T47D (cell line): Measurements from ENCODE around the gene ESRP2.

Experiments
- DNase-seq, 2 experiments: peaks; one replicate each; pipeline versions ENCODE4 v3.0.0 to v3.0.0-alpha.2; 2011 to 2012; ENCODE audit warnings: low read depth in 1 of 2, low spot score in 1 of 2
- JUND ChIP-seq: IDR thresholded peaks from 2 replicates; pipeline ENCODE4 v1.6.1; 2012; ENCODE audit warnings: low read depth
- in situ Hi-C: cut with HindIII; loops from 2 replicates; pipeline ENCODE4 v1.10.0; 2016; ENCODE audit warnings: low sequenced_read_pairs, low pct_unique_long_range_greater_than_20kb

The ESRP2 gene

DNA sequence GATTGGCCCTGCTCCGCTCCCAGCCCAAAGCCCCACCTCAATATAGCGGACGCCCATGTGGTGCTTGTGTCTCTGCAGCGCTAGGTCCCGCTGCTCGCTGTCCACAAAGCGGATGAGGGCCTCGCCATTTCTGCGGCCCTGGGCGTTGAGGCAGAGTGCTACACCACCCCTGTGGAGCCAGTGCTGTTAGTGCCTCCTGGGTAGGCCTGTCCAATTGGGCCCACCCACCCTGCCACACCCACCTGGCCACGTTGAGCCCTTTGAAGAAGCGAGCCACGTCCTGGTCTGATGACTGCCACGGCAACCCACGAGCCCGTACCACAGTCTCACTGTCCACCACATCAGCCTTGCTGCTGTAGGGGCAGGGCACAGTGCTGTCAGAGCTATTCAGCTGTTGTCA is 3.6 kb downstream of the ESRP2 start:
- no peak for DNase-seq
- no peak for TF ChIP-seq JUND
- in situ Hi-C loops, result no loop called here

DNA sequence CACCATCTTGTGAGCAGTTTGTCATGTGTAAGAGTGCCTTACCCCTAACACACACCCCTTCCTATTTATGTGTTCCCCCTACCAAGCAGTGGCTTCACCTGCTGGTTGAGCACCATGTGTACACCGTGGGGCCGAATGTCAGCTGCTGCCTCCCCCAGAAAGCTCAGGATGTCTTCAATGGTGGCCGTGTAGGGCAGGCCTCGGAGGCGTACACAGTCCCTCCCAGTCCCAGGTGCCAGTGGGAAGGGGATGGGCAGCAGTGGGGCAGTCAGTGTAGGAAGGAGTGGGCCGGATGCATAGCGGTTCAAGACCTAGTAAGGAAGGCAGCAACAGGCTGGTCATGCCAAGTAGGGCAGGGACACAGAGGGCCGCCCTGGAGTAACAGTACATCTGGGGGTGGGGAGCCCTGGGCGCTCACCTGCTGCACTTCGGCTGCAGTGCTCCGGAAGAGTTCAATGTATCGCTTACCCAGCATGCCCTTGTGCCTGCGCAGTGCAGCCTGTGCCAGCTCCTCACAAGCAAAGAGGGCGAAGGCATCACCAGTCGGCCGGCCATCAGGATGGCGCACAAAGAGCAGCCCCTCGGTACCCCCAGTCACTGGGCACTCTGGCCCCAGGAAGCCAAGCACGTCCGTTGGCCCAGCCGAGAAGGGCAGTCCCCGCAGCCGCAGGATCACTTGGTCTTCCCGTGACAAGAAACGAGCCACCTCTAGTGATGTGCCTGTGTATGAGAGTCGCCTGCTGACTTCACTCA is 4.4 kb downstream of the ESRP2 start:
- in situ Hi-C loops, result no loop called here
- no peak for DNase-seq
- TF ChIP-seq JUND, result no peak

DNA sequence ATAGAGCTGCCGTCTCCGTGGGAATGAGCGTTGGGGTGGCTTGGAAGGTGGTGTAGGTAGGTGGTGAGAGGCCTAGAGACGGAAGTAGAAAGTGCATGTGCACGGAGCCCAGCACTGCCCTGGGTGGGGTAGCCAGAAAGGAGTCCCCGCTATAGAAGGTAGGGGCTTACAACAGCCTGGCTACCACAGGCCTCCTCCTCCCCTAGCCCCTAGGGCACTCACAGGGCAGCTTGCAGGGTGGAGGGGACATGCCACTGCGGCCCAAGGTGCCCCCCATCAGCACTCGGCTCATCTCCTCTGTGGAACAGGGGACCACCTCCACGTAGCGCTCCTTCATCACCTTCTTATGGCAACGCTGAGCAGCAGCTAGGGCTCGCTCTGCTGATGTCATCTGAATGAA is 5.0 kb downstream of the ESRP2 start:
- DNase-seq, result no peak
- in situ Hi-C loops, result no loop called here
- no peak for TF ChIP-seq JUND

DNA sequence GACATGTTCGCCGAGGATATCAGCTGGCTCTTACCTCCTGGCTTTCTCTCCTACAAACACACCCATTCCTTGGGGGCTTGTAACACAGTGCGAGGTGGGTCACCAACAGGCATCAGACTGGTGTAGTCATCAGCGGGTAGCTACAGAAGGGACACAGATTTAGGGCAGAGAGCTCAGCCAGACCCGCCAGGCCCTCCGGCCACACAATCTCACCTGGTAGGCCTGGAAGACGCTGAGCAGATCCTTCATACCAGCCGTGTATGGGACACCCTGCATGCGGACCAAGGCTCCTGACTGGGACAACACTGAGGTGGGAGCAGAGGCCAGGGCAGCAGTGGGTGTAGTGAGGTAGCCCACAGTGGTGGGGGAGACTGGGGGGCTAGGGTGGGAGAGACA is 5.8 kb downstream of the ESRP2 start:
- DNase-seq, result no peak
- in situ Hi-C loops, result no loop called here
- TF ChIP-seq JUND, result no peak

DNA sequence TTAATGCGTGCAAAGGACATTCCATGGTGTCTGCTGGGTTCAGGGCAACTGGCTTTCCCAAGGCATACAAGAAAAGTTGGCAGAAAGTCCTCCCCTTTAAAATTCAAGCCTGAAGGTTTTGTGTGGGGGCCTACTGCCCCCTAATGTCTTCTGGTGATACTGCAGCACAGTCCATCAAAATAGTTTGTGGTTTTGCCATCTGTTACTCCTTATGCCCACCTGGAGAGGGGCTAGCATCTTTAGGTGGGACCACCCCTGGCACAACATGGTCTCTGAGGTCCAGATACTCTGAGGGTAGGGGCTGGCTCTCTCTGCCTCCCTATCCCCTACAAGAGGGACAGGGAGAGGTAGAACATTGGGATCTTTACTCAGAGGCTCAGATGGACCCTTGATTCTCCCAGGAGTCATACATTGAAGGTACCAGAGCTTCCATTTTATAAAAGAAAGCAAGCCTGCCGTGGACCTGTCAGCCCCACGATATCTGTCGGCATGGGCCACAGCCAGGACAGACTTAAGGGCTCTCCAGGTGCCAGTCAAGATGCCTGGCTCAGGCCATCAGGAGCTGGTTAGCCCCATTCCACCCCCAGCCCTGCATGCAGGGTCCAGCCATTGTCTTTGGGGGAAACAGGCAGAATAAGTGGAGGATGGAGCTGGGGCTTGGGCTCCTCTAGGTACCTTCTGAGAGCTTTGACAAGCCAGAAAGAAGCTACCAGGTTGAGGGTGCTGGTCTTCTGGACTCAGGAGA is 6.3 kb downstream of the ESRP2 start:
- no peak for TF ChIP-seq JUND
- peak in 1 of 2 experiments; percentile 75 for DNase-seq
- in situ Hi-C loops, result no loop called here

DNA sequence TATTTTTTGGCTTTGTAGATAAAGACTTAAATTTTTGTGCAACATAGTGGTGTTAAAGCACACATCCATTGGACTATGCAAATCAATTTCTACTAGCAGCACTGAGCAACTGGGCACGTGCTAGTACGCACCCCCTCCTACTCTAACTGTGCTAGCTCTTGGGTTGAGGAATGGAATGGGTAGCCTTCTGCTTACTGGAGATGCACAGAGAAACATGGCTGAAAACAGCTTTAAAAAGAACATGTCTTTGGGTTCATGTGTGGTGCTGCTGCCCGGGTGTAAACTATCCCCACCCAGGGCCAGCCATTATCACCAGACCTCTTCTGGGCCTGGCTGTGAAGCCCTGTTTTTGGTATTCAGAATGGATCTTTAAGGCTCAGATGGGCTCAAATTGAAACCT is 7.3 kb downstream of the ESRP2 start:
- in situ Hi-C loops, result no loop called here
- no peak for TF ChIP-seq JUND

DNA sequence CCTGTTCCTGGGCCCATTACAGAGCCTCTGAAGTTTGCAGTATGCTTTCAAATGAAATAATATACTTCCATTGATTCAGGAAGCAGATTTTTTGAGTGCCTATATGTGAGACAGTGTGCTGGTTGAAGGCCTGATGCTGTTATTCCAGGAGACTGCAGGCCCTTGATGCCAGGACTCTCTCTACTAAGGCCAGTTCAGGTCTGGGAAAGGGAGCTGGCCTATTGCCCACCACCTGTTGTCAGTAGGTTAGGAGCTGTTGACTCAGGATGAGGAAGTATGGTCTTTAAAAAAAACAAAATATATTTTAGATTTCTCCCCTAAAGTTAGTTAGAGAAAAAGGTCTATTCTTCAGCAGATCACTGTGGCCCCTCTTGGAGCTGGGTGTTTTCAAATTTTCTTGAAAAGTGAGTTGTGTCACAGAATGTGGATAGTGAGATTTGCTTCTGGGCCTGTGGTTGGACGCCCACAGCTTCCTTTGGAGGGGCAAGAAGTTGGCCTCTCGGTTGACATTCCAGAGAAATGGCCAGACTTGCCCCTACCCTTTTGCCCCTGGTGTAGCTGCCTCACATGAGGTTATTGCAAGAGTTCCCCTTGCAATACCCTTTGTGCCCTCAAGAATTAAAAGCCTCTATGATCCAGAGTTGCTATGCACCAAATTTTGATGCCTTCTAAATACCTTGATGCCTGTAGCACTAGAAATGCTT is 7.9 kb downstream of the ESRP2 start:
- TF ChIP-seq JUND, result no peak
- in situ Hi-C loops, result no loop called here
- peak in 1 of 2 experiments; percentile 45 for DNase-seq

More for the DNA sequence above, 7.3 kb downstream of the ESRP2 start:
- DNase-seq, result no peak

DNA sequence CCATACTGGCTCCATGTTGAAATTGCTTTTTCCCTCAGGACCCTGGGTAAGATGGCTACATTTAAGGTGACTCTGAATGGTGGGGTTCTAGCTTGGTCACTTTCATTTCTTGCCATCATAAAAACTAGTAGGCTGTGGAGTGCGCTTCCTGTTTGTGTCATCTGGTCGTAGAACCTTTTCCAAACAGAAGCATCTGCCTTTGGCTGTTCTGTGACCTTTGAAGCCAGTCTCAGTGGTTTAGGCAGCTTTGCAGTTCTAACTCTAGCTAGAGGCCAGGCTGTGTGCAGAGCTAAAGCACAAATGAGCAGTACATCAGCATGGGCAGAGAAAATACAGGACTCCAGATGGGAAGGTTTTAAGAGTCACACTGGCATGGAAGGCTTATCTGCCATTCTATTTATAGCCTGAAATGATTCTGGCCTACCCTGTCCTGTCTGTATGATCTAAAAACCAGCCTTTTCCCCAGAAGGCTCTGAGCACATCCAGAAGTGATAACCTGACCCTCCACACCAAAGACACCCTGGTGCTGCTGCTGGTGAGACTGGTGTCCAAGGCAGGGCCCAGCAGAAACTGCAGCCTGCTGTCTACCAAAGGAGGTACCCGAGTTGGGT is 8.6 kb downstream of the ESRP2 start:
- no peak for DNase-seq
- in situ Hi-C loops, result no loop called here
- no peak for TF ChIP-seq JUND

DNA sequence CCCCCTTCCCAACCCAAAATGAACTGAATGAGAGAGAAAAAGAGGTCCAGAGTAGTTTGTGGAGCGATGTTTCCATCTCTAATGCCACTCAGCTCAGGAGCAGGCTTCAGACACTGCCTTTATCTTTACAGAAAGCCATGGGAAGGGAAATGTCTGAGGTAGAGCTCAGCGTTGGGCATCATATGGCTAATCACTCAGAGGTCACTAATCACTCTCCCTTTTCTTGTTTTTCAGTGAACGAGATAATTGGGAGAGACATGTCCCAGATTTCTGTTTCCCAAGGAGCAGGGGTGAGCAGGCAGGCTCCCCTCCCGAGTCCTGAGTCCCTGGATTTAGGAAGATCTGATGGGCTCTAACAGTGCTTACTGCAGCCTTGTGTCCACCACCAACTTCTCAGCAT is 9.8 kb downstream of the ESRP2 start:
- in situ Hi-C loops, result no loop called here
- no peak for TF ChIP-seq JUND
- DNase-seq, result no peak

DNA sequence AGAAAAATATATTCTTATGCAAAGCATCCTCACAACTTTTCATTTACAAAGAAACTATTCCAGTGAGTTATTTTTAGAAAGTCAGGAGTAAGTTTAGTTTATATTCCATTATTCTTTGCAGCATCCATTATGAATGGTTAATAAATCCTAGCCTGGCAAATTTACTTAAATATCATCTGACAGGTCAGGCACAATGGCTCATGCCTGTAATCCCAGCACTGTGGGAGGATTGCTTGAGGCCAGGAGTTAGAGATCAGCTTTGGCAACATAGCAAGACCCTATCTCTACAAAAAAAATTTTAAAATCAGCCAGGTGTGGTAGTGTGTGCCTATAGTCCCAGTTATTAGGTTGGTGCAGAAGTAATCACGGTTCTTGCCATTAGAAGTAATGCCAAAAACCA is 12.9 kb downstream of the ESRP2 start:
- in situ Hi-C loops, result no loop called here
- TF ChIP-seq JUND, result no peak
- DNase-seq, result no peak

DNA sequence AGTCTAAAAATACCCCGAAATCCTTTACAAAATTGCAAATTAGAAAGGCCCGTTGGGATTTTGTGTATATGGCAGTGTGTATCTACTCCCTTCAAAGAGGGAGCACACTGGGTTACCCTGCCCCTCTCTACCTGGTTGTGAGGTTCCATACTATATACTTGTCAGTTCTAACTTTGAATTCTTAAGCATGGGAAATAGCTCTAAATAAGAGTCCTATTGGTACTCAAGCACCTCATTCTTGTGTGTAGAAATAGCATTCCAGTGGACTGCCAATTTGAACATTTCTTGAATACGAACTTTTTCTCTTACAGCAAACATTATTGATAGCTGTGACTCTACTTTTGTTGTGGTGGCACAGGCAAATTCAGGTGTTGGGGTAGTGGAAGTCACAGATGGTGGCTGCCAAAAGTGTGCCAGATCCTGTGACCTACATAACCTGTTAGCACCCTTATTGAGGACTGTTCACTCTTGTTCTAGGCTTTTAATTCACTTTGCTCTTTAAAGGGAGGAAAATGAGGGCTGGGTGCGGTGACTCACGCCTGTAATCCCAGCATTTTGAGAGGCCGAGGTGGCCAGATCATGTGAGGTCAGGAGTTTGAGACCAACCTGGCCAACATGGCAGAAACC is 16.1 kb downstream of the ESRP2 start:
- no peak for TF ChIP-seq JUND
- no peak for DNase-seq
- in situ Hi-C loops, result no loop called here

DNA sequence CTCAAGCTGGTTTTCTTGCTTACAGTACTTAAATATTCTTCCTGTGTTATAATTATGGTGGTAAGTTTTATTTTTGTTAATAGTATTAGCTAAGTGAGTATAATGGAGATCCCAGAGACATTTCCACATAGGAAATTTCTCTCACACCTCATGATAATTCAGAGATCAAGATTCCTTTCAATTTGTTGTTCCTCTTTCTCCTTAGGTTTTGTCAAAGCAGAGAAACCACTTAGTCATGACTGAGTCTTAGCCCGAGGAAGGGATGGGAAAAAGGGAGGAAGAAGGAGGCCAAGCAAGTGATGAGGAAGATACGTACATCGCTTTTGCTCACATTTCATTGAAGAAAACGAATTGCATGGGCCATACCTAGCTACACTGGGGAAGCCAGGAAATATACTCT is 18.4 kb downstream of the ESRP2 start:
- DNase-seq, result no peak
- TF ChIP-seq JUND, result no peak
- in situ Hi-C loops, result no loop called here
